GM19455 (cell line): Measurements from ENCODE around the gene FBN2.

Experiments used
- ATAC-seq: cut with Tn5 transposase; IDR thresholded peaks from one replicate; pipeline ENCODE4 v1.9.1; 2021; ENCODE audit not compliant: unreplicated experiment

FBN2 gene

DNA sequence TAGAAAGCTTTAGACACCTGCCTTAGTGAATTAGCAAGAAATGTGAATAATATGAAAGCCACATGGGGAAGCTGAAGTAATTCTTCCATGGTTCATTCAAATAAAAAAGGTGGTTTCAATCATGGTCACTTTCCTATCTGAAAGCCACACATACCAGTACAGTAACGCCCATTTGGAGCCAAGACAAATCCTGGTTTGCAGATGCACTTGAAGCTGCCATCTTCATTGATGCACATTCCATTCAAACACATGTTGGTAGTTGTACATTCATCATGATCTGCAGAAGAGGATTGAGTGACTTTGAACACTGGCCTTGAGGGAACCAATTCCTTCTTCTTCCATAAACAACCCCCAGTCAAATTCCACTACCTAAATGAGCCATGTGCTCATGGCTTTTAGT, 161.5 kb downstream of the FBN2 start:
- no peak for ATAC-seq

DNA sequence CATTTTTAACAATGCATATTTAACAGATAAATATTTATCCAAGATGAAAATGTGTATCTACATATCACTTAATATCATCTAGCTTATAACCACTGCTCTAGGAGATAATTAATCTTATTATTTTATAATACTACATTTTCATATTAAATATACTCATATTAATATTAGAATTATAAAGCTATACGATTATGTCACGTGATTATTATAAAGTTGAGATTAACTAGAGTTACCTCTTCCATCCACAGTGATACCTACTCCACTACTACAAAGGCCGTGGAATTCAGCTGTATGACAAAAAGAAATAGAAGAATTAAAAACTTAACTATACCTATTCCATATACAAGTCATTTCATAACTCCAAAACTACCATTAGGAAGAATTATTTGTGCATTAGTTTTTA, 171.9 kb downstream of the FBN2 start:
- no peak for ATAC-seq

DNA sequence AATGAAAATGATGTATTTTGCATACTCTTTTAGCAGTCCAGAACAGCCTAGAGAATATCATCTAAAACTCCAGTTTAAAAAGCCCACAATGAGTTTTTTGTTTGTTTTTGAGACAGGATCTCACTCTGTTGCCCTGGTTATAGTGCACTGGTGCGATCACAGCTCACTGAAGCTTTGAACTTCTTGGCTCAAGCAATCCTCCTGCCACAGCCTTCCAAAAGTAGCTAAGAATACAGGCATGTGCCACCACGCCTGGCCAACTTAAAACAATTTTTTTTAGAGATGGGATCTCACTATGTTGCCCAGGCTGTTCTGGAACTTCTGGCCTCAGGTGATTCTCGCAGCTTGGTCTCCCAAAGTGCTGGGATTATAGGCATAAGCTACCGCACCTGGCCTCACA, 175.7 kb downstream of the FBN2 start:
- no peak for ATAC-seq

DNA sequence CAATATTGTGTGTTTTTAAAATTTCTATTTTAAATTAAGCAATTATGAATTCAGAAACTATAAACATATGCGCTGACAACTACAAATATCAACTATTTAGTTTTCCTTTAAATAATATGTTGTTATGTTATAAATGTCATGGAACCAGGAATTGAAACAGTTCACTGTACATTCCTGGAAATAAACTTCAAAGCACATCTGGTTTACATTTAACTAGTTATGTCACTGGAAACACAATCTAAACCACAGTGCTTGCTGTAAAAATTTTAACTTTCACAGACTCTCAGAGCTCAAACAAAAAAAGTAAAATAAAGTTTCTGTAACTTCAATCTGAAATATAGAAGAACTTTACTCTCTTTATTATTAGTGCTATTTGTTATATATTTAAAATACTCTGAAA, 179.2 kb downstream of the FBN2 start:
- no peak for ATAC-seq

DNA sequence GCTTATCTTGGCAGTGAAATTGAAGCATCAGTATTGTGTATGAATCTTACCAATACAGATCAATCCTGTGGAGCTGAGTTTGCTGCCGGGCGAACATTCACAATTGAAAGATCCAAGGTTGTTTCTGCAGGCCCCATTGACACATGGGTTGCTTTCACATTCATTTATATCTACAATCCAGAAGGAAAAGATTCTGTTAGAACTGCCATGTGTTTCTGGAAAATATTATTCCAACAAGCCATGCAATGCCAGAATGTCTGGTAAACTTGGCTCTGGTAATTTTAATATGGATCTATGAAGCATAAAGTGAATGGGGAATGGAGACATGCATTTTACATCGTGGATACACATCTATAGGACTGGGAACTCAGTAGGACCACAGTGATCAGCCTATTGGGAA, 180.8 kb downstream of the FBN2 start:
- no peak for ATAC-seq

DNA sequence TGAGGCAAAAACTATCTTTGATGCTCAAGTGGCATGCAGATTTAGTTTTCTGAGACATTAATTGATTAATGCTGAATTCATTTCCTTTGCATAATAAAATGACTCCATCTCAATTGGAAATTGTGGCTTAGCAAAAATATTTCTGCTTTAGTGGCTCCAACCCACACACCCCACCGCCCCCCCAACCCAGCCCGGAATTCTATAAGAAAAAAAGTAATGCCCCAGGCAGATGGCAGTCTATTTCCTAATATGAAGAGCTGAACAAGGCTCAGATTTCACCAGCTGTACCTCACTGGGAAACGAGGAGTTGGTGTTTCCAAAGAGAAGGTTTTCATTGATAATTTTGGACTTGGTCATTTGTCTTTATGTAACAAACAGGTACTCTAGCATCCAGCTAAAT, 182.1 kb downstream of the FBN2 start:
- no peak for ATAC-seq

DNA sequence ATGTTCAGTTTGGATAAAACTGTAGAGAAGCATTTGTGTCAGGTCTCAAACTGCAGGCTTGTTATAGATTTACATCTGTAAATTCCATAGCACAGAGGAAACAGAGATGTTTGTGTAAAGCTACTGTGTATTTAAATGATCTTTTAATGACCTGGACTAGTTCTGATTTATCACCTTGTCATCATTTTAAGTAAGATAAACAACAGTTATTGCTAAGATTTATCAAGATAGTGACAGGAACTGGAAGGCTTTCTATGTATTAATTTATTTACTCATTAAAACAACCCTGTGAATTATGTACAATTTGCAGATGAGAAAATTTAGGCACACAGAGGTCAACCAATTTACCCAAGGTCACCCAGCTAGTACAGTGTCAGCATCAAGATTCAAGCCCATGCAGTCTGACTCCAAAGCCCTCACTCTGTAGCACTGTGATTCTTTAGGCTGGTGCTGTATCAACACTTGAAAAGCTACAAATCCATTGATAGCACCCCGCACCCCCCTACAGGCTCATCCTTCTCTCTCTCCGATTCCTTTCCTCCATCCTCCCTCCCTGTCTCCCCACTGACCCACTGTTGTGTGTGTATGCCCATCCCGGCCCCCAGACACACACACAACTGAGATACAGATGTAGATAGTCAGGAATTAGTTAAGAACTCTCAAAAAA, 184.5 kb downstream of the FBN2 start:
- ATAC-seq = no peak

DNA sequence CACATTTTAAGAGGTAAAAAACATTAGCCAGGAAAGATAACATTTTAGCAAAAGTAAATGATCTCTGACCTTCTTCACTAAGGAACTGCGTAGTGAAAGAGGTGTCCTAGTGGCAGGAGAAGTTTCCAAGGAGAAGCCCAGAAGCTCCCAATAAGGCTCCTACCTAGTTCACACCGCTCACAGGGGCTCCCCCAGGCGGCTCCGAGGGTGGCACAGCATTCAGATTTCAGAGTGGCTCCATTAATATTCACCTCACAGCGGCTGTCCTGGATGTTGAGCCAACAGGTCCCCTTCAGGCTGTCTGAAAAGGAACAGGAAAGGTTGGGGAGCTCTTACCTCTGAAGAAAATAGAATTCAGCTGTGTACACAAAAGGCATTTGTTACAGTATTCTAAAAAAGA, 187.3 kb downstream of the FBN2 start:
- no peak for ATAC-seq

DNA sequence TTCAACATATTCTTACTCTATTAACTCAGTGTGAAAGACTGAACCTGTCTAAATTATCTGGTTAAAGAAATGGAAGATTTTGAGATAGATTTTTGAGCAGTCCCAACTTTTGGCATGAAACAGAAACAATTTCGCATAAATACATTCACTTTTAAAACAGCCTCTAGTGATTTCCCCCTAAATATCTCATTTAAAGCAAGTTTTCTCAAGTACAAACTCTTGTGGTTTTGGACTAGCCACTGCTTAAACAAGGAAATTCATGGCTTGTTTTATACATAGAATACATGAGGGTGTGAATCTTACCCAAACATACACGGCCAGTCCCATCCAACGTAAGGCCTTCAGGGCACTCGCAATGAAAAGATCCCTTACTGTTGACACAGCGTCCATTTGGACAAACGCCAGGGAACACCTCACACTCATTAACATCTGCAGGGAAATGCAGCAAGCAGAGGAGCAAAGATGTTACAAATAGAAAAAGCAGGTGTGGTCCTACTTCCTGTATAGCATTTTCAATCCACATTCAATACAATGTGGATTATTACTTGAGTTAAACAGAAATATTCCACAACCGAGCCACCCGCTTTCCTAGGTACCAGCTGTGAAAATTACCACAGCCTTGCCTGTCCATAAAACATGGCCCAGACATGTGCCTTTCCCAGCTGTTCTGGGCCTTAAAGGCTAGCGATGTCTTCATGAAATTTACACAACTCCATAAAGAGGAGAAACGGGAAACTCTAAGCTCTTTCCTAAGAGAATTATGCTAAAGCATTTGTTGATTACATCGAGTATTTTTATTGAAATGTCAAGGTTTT, 188.8 kb downstream of the FBN2 start:
- no peak for ATAC-seq

DNA sequence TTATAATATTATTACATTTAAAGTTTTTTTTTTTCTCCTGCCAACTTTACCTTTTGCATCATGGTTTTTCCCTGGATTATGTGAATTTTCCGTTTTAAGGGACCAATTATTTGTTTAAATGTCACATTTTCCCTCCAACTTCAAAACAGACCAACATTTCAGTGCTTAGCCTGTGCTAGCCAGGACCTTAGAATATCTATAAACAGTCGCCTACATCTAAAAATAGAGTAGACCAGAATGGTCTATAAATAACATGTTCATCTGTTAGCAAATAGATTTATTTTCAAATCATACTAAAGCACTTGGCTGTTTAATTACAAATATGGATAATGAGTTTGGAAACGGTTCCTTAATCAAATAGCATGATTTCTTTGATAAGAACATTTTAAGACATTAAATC, 192.0 kb downstream of the FBN2 start:
- no peak for ATAC-seq

DNA sequence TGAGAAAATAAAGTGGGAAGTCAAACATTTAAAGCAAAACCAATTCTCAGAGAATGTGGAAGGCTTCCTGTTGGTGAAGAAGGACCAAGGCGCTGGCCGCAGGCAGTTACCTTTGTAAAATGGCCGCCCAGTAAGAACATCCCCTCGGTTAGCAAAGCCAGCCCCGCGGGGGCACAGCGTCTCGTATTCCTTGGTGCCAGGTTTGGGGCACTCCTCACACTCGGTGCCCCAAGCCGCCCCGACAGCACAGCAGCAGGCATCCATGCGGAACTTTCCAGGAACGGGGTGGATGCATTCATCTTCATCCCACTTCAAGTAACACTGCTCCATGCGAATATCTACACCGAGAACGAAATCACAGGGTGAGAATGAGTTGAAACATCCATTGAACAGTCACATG, 192.8 kb downstream of the FBN2 start:
- no peak for ATAC-seq

DNA sequence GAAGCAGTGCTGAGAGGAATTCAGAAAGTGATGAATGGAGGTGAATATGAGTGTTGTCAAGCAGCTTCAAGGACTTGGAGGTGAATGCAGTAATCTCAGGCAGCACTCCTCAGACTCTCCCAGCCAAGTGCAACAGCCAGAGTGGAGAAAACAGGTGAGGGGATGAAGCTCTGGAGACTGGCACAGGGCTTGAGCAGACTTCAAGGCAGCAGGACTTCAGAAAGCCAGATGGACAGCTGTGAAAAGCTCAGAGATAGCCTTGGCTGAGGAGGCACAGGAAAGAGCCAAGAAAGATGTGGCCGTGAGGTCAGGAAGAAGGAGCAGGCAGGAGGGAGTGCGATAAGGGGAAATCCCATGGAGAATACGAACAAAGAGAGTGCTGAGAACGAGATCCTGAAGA, 194.9 kb downstream of the FBN2 start:
- no peak for ATAC-seq

DNA sequence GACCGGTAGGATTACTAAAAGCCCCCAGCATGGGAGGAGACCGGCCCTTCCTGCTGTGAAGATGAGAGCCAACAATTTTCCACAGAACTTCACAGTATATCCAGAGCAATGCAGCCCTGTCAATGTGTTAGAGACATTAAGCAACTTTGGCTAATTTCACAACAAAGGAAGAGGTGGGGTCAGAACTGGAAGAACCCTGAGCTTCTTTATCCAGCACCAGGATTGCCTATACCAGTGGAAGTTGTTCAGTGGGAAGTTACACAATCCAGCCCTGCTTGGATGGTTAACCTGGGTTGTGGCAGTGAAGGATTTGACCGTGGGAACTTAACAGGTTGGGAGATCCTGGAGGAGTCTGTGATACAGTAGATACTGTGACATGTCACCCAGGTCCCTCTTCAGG, 197.0 kb downstream of the FBN2 start:
- no peak for ATAC-seq

DNA sequence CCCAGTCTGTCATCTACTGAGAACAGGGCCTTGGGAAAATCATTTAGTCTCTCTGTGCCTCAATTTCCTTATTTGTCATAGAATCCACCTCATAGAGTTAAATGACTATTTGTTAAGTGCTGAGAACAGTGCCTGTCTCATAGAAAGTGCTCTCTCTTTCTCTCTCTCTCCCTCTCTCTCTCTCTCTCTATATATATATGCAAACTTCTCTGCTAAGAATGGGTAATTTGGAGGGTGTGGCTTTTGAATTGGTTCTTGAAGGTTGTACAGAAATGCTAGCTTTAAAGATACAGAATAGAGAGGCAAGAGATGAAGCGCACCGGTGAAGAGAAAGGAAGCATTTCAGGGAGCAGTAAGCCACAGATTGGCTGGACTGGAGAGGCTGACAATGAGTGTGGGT, 197.4 kb downstream of the FBN2 start:
- no peak for ATAC-seq

DNA sequence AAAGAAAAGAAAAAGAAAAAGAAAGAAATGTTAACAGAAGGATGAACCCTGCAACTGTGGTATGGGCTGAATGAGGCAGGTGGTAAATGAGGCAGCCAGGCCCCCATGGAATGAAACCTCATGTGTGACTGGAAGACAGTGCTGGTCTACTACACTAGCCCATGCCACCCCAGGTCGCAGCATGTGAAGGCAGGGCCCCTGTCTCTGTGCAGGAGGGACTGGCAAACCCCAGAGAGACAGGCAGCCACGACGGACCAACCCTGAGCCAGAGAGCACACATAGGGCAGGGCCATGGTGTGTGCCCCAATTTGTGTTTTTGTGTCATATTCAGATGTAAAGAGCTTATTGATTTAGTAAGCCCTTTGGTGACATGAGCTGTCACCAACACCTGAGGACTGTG, 198.5 kb downstream of the FBN2 start:
- no peak for ATAC-seq

DNA sequence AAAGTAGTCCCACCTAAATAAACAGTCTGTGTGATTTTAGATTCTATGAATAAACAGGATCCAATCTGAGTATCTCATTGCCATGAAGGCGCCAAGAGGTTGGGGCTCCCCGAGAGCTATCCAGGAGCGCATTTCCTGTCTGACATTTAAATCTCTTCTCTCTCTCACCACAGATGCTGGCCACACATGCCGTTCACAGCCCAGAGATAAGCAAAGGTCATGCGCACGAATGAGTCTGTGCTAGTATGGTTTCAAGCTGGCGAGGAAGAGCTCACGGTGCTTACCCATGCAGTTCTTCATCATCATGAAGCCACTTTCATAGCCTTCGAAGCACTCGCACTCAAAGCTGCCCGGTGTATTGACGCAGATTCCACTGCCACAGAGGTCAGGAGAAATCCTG, 199.4 kb downstream of the FBN2 start:
- no peak for ATAC-seq

DNA sequence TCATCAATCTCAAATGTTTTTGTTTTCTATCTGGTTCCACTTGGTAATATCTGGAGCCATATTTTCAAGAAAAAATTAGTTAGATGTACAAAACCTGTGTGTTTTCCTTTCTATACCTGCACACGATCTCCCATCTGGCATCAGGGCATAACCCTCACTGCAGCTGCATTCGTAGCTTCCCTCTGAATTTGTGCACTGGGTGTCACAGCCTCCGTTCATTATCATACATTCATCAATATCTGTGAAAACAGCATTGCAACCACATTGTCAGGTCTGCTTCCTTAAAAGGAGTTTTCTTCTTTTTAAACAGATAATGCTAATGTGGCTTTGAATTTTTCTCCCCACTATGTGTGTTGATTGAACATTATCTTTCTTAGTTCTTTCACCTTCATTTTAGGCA, 202.7 kb downstream of the FBN2 start:
- ATAC-seq = no peak

DNA sequence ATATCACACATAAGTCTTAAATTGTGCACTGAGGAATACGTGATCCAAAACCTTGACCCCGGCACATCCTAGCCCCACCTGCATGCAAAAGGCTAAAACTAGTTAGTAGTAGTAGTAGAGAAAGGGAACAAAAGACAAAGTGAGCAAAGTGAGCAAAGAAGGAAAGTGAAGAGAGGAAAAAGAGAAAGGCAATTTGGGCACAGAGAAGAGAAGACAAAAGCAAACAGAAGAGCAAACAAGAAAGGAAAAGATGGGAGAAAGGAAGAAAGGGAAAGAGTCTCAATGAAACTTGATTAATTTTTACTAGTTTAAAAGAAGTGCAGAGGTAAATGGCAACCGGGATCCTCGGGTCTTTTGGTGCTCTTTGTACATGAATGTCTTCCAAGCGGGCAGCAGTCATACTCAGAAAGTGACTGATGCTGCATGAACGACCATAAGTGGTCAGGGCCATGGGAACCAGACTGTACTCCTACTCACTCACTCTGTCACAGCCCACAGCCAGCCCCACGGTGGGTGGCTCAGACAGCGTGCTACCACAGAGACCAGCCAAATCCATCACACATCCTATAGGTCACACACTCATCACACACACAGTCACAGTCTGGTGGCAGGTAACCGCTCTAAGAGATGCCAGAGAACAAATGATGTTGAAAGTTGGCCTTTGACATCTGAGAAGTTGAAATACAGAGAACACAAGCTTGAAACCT, 203.9 kb downstream of the FBN2 start:
- no peak for ATAC-seq

DNA sequence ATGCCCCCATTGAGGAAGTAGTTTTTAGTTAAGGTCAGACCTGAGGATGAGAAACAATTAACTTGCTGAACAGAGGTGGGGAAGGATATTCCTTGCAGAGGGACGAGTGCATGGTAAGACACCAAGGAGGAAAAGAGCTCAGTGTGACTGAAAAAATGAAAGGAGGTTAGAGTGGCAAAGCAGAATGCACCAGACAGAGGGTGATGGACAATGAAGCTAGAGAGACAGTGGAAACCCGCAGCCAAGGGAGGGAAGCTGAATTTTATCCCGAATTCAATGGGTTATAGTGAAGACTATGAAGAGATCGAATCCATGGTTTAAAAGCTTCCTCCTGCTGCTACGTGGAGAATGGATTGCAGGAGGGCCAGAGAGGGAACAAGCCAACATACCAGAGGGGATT, 206.8 kb downstream of the FBN2 start:
- ATAC-seq = no peak

DNA sequence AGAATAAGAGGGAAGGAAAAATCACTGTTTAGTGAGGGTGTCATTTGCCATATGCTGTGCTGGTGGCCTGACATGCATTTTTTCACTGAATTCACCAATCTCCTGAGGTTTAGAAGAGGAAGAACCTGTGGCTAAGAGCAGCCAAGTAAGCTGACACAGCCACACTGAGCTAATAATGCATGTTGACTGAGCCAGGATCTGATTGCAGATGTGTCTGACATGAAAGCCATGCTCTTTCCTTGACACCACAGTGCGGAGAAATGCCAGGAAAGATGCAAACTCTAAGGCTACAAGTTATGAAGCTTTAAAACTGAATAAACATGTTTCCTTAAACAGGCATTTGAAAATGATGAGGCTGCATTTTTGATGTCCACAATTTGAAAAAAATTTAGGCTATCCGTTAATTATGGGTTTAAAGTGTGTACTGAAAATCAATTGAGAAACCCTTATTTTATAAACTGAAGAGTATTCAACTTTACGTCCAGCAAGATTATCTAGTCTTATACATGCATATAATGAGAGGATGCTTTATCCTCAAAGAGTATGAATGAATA, 208.6 kb downstream of the FBN2 start:
- ATAC-seq = no peak

DNA sequence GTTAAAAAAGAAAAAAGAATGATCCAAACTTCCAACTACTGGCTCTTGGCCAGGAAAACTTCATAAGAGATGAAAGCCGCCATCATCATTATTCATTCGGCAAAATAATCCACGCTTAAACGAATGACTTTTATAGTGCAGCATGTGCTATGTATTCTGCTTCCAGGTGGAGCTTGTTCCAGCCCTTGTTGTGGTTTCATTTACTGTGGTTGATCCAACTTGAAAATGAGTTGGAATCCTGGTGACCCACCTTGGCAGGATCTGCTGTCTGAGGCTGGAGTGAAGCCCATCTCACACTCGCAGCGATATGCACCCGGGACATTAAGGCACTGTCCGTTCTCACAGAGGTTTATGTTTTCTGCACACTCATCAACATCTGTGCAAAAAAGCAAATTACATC, 209.6 kb downstream of the FBN2 start:
- ATAC-seq = no peak

DNA sequence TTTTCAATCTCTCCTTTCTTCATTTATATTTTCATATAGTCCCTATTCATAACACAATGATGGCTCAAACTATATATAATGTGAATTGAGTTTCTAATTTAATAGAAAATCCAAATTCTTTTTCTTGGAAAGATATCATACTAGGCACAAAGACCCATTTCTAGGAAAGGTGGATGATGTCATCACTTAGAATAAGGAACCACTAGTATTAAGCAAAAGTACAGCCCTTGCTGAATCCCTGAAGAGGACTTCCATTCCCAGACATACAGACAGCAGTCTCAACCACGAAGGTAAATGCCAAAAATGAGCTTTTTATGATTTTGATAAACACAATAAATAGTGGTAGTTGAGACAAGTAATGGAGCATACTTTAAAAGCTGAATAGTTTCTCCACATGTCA, 210.0 kb downstream of the FBN2 start:
- no peak for ATAC-seq
